Measurements from ENCODE around the gene ANKRD24.
"Not testable (repeated sequence)": the region's sequence is repeated elsewhere in the genome, so short reads cannot be mapped to it uniquely, and the experiment has no call there.

ANKRD24 gene

GRCh38 chr19:4230237-4230636 lies 47.7 kb downstream of the ANKRD24 start:
- DNase-seq (ENCODE audit: low read depth), result not testable (repeated sequence)

- not testable (repeated sequence) for DNase-seq (ENCODE audit: low read depth)
Measured at GRCh38 chr19:4231521-4231920, 49.0 kb downstream of the ANKRD24 start.

- not testable (repeated sequence) for DNase-seq (ENCODE audit: low read depth)
Measured at GRCh38 chr19:4232139-4232538, 49.6 kb downstream of the ANKRD24 start.

GRCh38 chr19:4232614-4233281 lies 50.3 kb downstream of the ANKRD24 start:
- DNase-seq (ENCODE audit: low read depth), result no peak

- DNase-seq (ENCODE audit: low read depth), result no peak
Measured at GRCh38 chr19:4233282-4233853, 50.9 kb downstream of the ANKRD24 start.

GRCh38 chr19:4234142-4234861 lies 51.8 kb downstream of the ANKRD24 start:
- no peak for DNase-seq (ENCODE audit: low read depth)

- DNase-seq (ENCODE audit: low read depth), result no peak
Measured at GRCh38 chr19:4234862-4235201, 52.3 kb downstream of the ANKRD24 start.

GRCh38 chr19:4237510-4237909 lies 55.0 kb downstream of the ANKRD24 start:
- not testable (repeated sequence) for DNase-seq (ENCODE audit: low read depth)

- no peak for DNase-seq (ENCODE audit: low read depth)
Measured at GRCh38 chr19:4238831-4239230, 56.3 kb downstream of the ANKRD24 start.

GRCh38 chr19:4241824-4242430 lies 59.4 kb downstream of the ANKRD24 start:
- no peak for DNase-seq (ENCODE audit: low read depth)

GRCh38 chr19:4245938-4246337 lies 63.4 kb downstream of the ANKRD24 start:
- DNase-seq (ENCODE audit: low read depth), result not testable (repeated sequence)

GRCh38 chr19:4246767-4247593 lies 64.5 kb downstream of the ANKRD24 start, which contains the start of gene YJU2:
Gene YJU2, plus strand, starts transcription at chr19:4247080. Its CDS starts 67 bp downstream, at chr19:4247147.
- peak; percentile 98 for DNase-seq (ENCODE audit: low read depth)

- DNase-seq (ENCODE audit: low read depth), result no peak
Measured at GRCh38 chr19:4256563-4256962, 74.1 kb downstream of the ANKRD24 start.

GRCh38 chr19:4257025-4257424 lies 74.5 kb downstream of the ANKRD24 start:
- DNase-seq (ENCODE audit: low read depth), result no peak

GRCh38 chr19:4258181-4258580 lies 75.7 kb downstream of the ANKRD24 start:
- DNase-seq (ENCODE audit: low read depth), result no peak

GRCh38 chr19:4260613-4261191 lies 78.2 kb downstream of the ANKRD24 start:
- no peak for DNase-seq (ENCODE audit: low read depth)

- DNase-seq (ENCODE audit: low read depth), result no peak
Measured at GRCh38 chr19:4264812-4265211, 82.3 kb downstream of the ANKRD24 start.

GRCh38 chr19:4266253-4267000 lies 83.9 kb downstream of the ANKRD24 start:
- no peak for DNase-seq (ENCODE audit: low read depth)

- no peak for DNase-seq (ENCODE audit: low read depth)
Measured at GRCh38 chr19:4267101-4267900, 84.8 kb downstream of the ANKRD24 start.

Measured in non-pigmented ciliary epithelial cell (primary cell).